H1 (cell line): Measurements from ENCODE around the gene PTPRE. TPM values are rescaled to one million over a fixed set of nuclear protein-coding genes. Genes with fewer than 3 reads are reported as not detected.

Source experiments
- BRCA1 ChIP-seq: IDR thresholded peaks from 2 replicates; pipeline ENCODE4 v1.6.1; 2012; ENCODE audit warnings: low read depth, low read length, improper control_type of control experiment
- JUND ChIP-seq: IDR thresholded peaks from 2 replicates; pipeline ENCODE4 v1.6.1; 2011; ENCODE audit warnings: mild to moderate bottlenecking, improper control_type of control experiment, low read length
- MAFK ChIP-seq: IDR thresholded peaks from 2 replicates; pipeline ENCODE4 v1.6.1; 2012; ENCODE audit warnings: low read depth, mild to moderate bottlenecking, improper control_type of control experiment, low read length
- SAP30 ChIP-seq: fragments of 300-600 bp; sonication (generic); IDR thresholded peaks from 2 replicates; pipeline ENCODE4 v1.7.1; 2012; ENCODE audit warnings: low read length, moderate library complexity, mild to moderate bottlenecking, inconsistent platforms; ENCODE audit not compliant: insufficient read depth, insufficient replicate concordance
- SRF ChIP-seq: IDR thresholded peaks from 2 replicates; pipeline ENCODE4 v1.6.1; 2011; ENCODE audit warnings: mild to moderate bottlenecking, low read depth, low read length, moderate library complexity
- TAF1 ChIP-seq: IDR thresholded peaks from 2 replicates; pipeline ENCODE4 v1.6.1; 2011; ENCODE audit warnings: mild to moderate bottlenecking, low read depth, low read length
- polyA plus RNA-seq, 7 experiments: library from polyadenylated mRNA; depleted of rRNA in 3 of 7; stranded (reverse) in 5 of 7; unstranded in 2 of 7; fragments of >200 nt in 5 of 7; fragments of 200-250 nt in 2 of 7; gene quantifications; 1 replicate in 5 of 7; 2 replicates in 1 of 7; 4 replicates in 1 of 7; pipeline versions ENCODE4 v1.2.1 to v1.2.3, GENCODE V29; 2011 to 2013; ENCODE audit warnings: missing spikeins in 2 of 7, mixed read lengths in 2 of 7
- total RNA-seq: library from RNA; stranded (reverse); fragmentation: NEBNext Ultra II Directional; extraction: Animal tissue kit (Norgen Biotek cat#: 25700); gene quantifications from 2 replicates; pipeline ENCODE4 v1.2.1, GENCODE V29; 2021
- TF ChIP-seq, protein P1 (sequence below): fragments of 300-600 bp; sonication (generic); IDR thresholded peaks from 2 replicates; pipeline ENCODE4 v1.7.1; 2012; ENCODE audit warnings: low read length, moderate library complexity, mild to moderate bottlenecking, inconsistent platforms; ENCODE audit not compliant: insufficient replicate concordance
- TF ChIP-seq, protein P2 (sequence below), 3 experiments: IDR thresholded peaks; 1 replicate in 2 of 3; 2 replicates in 1 of 3; pipeline versions ENCODE4 v1.5.1 to v1.6.1; 2011; ENCODE audit warnings: low read length in 3 of 3, mild to moderate bottlenecking in 3 of 3, inconsistent platforms in 2 of 3, low read depth in 1 of 3, moderate library complexity in 1 of 3; ENCODE audit not compliant: insufficient read depth in 1 of 3; ENCODE audit errors: control extremely low read depth in 1 of 3

The PTPRE gene
- total and polyA plus RNA-seq, 2 of the 8 experiments (the other 6 are each of a cell fraction or from before 2014, with no cell fraction given), result 0.33 to 0.54 TPM

- TF ChIP-seq, protein P1, sequence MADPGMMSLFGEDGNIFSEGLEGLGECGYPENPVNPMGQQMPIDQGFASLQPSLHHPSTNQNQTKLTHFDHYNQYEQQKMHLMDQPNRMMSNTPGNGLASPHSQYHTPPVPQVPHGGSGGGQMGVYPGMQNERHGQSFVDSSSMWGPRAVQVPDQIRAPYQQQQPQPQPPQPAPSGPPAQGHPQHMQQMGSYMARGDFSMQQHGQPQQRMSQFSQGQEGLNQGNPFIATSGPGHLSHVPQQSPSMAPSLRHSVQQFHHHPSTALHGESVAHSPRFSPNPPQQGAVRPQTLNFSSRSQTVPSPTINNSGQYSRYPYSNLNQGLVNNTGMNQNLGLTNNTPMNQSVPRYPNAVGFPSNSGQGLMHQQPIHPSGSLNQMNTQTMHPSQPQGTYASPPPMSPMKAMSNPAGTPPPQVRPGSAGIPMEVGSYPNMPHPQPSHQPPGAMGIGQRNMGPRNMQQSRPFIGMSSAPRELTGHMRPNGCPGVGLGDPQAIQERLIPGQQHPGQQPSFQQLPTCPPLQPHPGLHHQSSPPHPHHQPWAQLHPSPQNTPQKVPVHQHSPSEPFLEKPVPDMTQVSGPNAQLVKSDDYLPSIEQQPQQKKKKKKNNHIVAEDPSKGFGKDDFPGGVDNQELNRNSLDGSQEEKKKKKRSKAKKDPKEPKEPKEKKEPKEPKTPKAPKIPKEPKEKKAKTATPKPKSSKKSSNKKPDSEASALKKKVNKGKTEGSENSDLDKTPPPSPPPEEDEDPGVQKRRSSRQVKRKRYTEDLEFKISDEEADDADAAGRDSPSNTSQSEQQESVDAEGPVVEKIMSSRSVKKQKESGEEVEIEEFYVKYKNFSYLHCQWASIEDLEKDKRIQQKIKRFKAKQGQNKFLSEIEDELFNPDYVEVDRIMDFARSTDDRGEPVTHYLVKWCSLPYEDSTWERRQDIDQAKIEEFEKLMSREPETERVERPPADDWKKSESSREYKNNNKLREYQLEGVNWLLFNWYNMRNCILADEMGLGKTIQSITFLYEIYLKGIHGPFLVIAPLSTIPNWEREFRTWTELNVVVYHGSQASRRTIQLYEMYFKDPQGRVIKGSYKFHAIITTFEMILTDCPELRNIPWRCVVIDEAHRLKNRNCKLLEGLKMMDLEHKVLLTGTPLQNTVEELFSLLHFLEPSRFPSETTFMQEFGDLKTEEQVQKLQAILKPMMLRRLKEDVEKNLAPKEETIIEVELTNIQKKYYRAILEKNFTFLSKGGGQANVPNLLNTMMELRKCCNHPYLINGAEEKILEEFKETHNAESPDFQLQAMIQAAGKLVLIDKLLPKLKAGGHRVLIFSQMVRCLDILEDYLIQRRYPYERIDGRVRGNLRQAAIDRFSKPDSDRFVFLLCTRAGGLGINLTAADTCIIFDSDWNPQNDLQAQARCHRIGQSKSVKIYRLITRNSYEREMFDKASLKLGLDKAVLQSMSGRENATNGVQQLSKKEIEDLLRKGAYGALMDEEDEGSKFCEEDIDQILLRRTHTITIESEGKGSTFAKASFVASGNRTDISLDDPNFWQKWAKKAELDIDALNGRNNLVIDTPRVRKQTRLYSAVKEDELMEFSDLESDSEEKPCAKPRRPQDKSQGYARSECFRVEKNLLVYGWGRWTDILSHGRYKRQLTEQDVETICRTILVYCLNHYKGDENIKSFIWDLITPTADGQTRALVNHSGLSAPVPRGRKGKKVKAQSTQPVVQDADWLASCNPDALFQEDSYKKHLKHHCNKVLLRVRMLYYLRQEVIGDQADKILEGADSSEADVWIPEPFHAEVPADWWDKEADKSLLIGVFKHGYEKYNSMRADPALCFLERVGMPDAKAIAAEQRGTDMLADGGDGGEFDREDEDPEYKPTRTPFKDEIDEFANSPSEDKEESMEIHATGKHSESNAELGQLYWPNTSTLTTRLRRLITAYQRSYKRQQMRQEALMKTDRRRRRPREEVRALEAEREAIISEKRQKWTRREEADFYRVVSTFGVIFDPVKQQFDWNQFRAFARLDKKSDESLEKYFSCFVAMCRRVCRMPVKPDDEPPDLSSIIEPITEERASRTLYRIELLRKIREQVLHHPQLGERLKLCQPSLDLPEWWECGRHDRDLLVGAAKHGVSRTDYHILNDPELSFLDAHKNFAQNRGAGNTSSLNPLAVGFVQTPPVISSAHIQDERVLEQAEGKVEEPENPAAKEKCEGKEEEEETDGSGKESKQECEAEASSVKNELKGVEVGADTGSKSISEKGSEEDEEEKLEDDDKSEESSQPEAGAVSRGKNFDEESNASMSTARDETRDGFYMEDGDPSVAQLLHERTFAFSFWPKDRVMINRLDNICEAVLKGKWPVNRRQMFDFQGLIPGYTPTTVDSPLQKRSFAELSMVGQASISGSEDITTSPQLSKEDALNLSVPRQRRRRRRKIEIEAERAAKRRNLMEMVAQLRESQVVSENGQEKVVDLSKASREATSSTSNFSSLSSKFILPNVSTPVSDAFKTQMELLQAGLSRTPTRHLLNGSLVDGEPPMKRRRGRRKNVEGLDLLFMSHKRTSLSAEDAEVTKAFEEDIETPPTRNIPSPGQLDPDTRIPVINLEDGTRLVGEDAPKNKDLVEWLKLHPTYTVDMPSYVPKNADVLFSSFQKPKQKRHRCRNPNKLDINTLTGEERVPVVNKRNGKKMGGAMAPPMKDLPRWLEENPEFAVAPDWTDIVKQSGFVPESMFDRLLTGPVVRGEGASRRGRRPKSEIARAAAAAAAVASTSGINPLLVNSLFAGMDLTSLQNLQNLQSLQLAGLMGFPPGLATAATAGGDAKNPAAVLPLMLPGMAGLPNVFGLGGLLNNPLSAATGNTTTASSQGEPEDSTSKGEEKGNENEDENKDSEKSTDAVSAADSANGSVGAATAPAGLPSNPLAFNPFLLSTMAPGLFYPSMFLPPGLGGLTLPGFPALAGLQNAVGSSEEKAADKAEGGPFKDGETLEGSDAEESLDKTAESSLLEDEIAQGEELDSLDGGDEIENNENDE, result no peak
- TF ChIP-seq BRCA1, result no peak
- no peak for TF ChIP-seq MAFK
- TF ChIP-seq JUND, result no peak
- TF ChIP-seq, protein P2, sequence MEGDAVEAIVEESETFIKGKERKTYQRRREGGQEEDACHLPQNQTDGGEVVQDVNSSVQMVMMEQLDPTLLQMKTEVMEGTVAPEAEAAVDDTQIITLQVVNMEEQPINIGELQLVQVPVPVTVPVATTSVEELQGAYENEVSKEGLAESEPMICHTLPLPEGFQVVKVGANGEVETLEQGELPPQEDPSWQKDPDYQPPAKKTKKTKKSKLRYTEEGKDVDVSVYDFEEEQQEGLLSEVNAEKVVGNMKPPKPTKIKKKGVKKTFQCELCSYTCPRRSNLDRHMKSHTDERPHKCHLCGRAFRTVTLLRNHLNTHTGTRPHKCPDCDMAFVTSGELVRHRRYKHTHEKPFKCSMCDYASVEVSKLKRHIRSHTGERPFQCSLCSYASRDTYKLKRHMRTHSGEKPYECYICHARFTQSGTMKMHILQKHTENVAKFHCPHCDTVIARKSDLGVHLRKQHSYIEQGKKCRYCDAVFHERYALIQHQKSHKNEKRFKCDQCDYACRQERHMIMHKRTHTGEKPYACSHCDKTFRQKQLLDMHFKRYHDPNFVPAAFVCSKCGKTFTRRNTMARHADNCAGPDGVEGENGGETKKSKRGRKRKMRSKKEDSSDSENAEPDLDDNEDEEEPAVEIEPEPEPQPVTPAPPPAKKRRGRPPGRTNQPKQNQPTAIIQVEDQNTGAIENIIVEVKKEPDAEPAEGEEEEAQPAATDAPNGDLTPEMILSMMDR (IDR thresholded peaks at IDR 0.05; ENCODE audit: control extremely low read depth in 1 of 3, insufficient read depth in 1 of 3, low read depth in 1 of 3, low read length in 3 of 3), result no peak
- no peak for TF ChIP-seq SRF
- no peak for TF ChIP-seq TAF1
- TF ChIP-seq SAP30, result no peak
Measured at GRCh38 chr10:127945948-127946711, 39.2 kb downstream of the PTPRE start (continued).
